ENCODE measurements around the gene CAMP.
"Not testable (repeated sequence)": the region's sequence is repeated elsewhere in the genome, so short reads cannot be mapped to it uniquely, and the experiment has no call there.

Gene CAMP

GRCh38 chr3:48267782-48268181 is 44.5 kb downstream of the CAMP start:
- no peak for DNase-seq

GRCh38 chr3:48268381-48268935 is 45.2 kb downstream of the CAMP start:
- DNase-seq: peak; percentile 92

- DNase-seq: peak; percentile 25
These were observed 45.8 kb downstream of the CAMP start for GRCh38 chr3:48268936-48269561.

GRCh38 chr3:48269592-48269991 is 46.3 kb downstream of the CAMP start:
- no peak for DNase-seq

GRCh38 chr3:48270306-48270705 is 47.0 kb downstream of the CAMP start:
- no peak for DNase-seq

- not testable (repeated sequence) for DNase-seq
These were observed 47.9 kb downstream of the CAMP start for GRCh38 chr3:48271223-48271622.

- no peak for DNase-seq
These were observed 48.6 kb downstream of the CAMP start for GRCh38 chr3:48271763-48272498.

- DNase-seq: peak; percentile 52
These were observed 50.4 kb downstream of the CAMP start for GRCh38 chr3:48273594-48274211.

- no peak for DNase-seq
These were observed 51.2 kb downstream of the CAMP start for GRCh38 chr3:48274452-48274851.
